Ureter (tissue), 1 donor: ENCODE measurements around the gene EPS8L3. TPM values are rescaled to one million over a fixed set of nuclear protein-coding genes. Genes with fewer than 3 reads are reported as not detected.
"Not testable (repeated sequence)": the region's sequence is repeated elsewhere in the genome, so short reads cannot be mapped to it uniquely, and the experiment has no call there.

Experiments used
- DNase-seq: peaks from one replicate; pipeline ENCODE4 v3.0.0-alpha.2; 2020; ENCODE audit warnings: low spot score
- total RNA-seq: library from RNA; stranded (reverse); gene quantifications from one replicate; pipeline ENCODE4 v1.2.4, GENCODE V29; 2023
- donor health status: DM: yes; HTN: yes; CAD: no.

The EPS8L3 gene
- total RNA-seq, 1 donor from 2014 or later = 0.55 TPM

GRCh38 chr1:109764561-109765482 lies 1.1 kb upstream of the EPS8L3 start:
- DNase-seq = peak; percentile 36

- DNase-seq = peak; percentile 59
Measured at GRCh38 chr1:109762821-109763645, 690 bp downstream of the EPS8L3 start.

- DNase-seq = no peak
Measured at GRCh38 chr1:109762039-109762585, 1.6 kb downstream of the EPS8L3 start.

GRCh38 chr1:109761227-109762038 lies 2.3 kb downstream of the EPS8L3 start:
- peak; percentile 41 for DNase-seq

GRCh38 chr1:109760581-109761226 lies 3.0 kb downstream of the EPS8L3 start:
- DNase-seq = peak; percentile 34

GRCh38 chr1:109759513-109760334 lies 4.0 kb downstream of the EPS8L3 start:
- DNase-seq = peak; percentile 26

GRCh38 chr1:109757936-109758786 lies 5.6 kb downstream of the EPS8L3 start:
- peak; percentile 34 for DNase-seq

GRCh38 chr1:109756848-109757521 lies 6.7 kb downstream of the EPS8L3 start:
- DNase-seq = peak; percentile 30

GRCh38 chr1:109756325-109756724 lies 7.4 kb downstream of the EPS8L3 start:
- DNase-seq = not testable (repeated sequence)

- DNase-seq = no peak
Measured at GRCh38 chr1:109754738-109755137, 9.0 kb downstream of the EPS8L3 start.

- DNase-seq = peak; percentile 38
Measured at GRCh38 chr1:109751531-109752260, 12.0 kb downstream of the EPS8L3 start.

GRCh38 chr1:109750920-109751319 lies 12.8 kb downstream of the EPS8L3 start:
- DNase-seq = no peak

GRCh38 chr1:109750241-109750882 lies 13.4 kb downstream of the EPS8L3 start:
- no peak for DNase-seq

- no peak for DNase-seq
Measured at GRCh38 chr1:109749221-109749620, 14.5 kb downstream of the EPS8L3 start.

- not testable (repeated sequence) for DNase-seq
Measured at GRCh38 chr1:109748311-109748710, 15.4 kb downstream of the EPS8L3 start.

GRCh38 chr1:109740615-109741373 lies 22.9 kb downstream of the EPS8L3 start, which contains the start of gene GSTM3:
Gene GSTM3, minus strand, starts transcription at chr1:109741038. Its CDS starts 751 bp downstream, at chr1:109740287.
- DNase-seq = no peak
